ENCODE results near the gene STXBP2. TPM values are rescaled to one million over a fixed set of nuclear protein-coding genes. Genes with fewer than 3 reads are reported as not detected.

STXBP2 gene
- total RNA-seq, 2 donors from 2014 or later, result 256 to 274 TPM

DNA sequence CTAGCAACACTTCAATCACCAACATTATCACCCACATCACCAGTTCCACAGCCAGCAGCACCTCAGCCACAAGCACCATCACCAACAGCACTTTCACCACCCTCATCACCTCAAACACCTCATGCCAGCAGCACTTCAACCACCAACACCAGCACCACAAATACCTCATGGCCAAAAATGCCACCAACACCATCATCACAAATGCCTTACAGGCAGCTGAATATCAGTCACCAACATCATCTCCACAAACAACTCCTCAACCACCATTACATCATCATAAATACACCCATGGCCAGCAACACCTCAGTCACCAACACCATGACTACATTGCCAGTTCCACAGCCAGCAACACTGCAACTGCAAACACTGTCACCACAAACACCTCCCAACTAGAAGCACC lies 54.6 kb downstream of the STXBP2 start:
- no peaks in the 10 kb centered on the region for H3K4me1 Mint-ChIP-seq
- H3K27me3 Mint-ChIP-seq, result no peaks in the 10 kb centered on the region
- no peak overlapping the region for H3K4me3 Mint-ChIP-seq
- DNase-seq, result no peak
- H3K27ac Mint-ChIP-seq, result no peak overlapping the region
- H3K9me3 ChIP-seq (ENCODE audit: control insufficient read depth, low read length, poor library complexity, severe bottlenecking), result no peaks in the 10 kb centered on the region
- H3K36me3 Mint-ChIP-seq (ENCODE audit: low read depth), result no peaks in the 10 kb centered on the region
- ATAC-seq, result no peak

DNA sequence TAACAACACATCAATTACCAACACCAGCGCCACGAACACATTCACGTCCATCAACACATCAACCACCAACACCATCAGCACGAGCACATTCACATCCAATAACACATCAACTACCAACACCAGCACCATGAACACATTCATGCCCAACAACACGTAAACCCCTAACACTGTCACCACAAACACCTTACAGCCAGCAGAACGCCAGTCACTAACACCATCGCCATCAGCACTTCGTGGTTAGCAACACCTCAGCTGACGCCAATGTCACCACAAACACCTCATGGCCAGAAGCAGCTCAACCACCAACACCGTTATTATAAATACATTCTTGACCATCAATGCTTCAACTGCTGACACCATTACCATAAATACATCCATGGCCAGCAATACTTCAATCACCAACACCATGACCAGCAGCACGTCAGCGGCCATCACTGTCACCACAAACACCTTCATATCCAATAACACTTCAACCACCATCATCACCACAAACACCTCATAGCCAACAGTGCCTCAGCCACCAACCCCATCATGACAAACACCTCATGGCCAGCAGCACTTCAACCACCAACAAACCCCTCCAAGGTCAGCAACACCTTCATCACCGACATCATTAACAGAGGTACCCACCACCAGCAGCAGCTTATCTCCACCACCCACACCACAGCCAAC lies 55.6 kb downstream of the STXBP2 start:
- no peaks in the 10 kb centered on the region for H3K9me3 ChIP-seq (ENCODE audit: control insufficient read depth, low read length, poor library complexity, severe bottlenecking)
- H3K4me1 Mint-ChIP-seq, result no peaks in the 10 kb centered on the region
- peaks cover 3% of the 10 kb centered on the region for H3K27me3 Mint-ChIP-seq
- no peak overlapping the region for H3K27ac Mint-ChIP-seq
- no peak overlapping the region for H3K4me3 Mint-ChIP-seq
- no peaks in the 10 kb centered on the region for H3K36me3 Mint-ChIP-seq (ENCODE audit: low read depth)
- ATAC-seq (no peak), DNase-seq (no peak)

DNA sequence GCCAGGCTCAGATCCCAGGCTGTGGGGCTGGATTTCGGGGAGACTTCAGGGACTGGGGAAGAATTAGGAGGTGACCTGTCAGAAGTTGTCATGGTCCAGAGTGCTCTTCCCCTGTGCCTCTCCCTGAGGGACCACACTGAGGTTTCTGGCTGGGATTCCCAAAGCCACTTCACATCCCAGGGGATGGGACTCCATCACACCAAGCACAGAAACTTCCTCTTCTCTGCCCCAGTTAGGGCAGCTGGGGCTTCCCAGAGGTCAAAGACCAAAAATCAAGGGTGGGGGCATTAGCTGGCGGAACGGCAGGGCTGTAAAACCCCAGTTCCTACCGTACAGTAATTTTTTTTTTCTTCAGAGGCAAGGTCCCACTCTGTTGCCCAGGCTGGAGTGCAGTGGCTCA lies 57.6 kb downstream of the STXBP2 start:
- H3K9me3 ChIP-seq (ENCODE audit: control insufficient read depth, low read length, poor library complexity, severe bottlenecking), result no peaks in the 10 kb centered on the region
- Mint-ChIP-seq H3K36me3 (ENCODE audit: low read depth) (no peaks in the 10 kb centered on the region), H3K27ac (no peak overlapping the region), H3K27me3 (peaks cover 15% of the 10 kb centered on the region), H3K4me3 (no peak overlapping the region), H3K4me1 (peaks cover 4% of the 10 kb centered on the region)
- ATAC-seq (peak; percentile 37), DNase-seq (no peak)

Other genes starting within 250 kb of the STXBP2 start
- not detected for gene PEX11G, start 148.1 kb upstream of the STXBP2 start, total RNA-seq
- gene ZNF358, start 121.0 kb upstream of the STXBP2 start, total RNA-seq, result 1 to 10 TPM; 4.1 to 5.1 TPM
- 10 to 100 TPM; 11.4 to 17.0 TPM for gene MCOLN1, start 114.5 kb upstream of the STXBP2 start, total RNA-seq
- 10 to 100 TPM; 95.1 to 97.2 TPM for gene PNPLA6, start 101.4 kb upstream of the STXBP2 start, total RNA-seq
- gene CAMSAP3, start 41.2 kb upstream of the STXBP2 start, total RNA-seq, result under 1 TPM; 0.12 to 0.44 TPM
- 10 to 100 TPM; 56.3 to 70.1 TPM for gene XAB2, start 7.6 kb upstream of the STXBP2 start, total RNA-seq
- 100 to 1,000 TPM; 106 to 109 TPM for gene PET100, start 7.3 kb upstream of the STXBP2 start, total RNA-seq
- 1 to 10 TPM; 2.0 to 9.1 TPM for gene PCP2, start 3.4 kb upstream of the STXBP2 start, total RNA-seq
- not detected for gene RETN, start 31.9 kb downstream of the STXBP2 start, total RNA-seq
- under 1 TPM; 0.52 to 0.68 TPM for gene MCEMP1, start 40.0 kb downstream of the STXBP2 start, total RNA-seq
- 10 to 100 TPM; 55.5 to 69.8 TPM for gene TRAPPC5, start 43.7 kb downstream of the STXBP2 start, total RNA-seq
- 1 to 10 TPM in 1 of 2 donors, not detected in 1; 7.0 TPM for gene FCER2, start 65.0 kb downstream of the STXBP2 start, total RNA-seq
- not detected for gene CLEC4G, start 95.0 kb downstream of the STXBP2 start, total RNA-seq
- not detected for gene CD209, start 110.4 kb downstream of the STXBP2 start, total RNA-seq
- gene CLEC4M, start 126.1 kb downstream of the STXBP2 start, total RNA-seq, result under 1 TPM in 1 of 2 donors, not detected in 1; 0.17 TPM
- 10 to 100 TPM in 1 of 2 donors, 1 to 10 TPM in 1; 9.3 to 10.1 TPM for gene EVI5L, start 193.1 kb downstream of the STXBP2 start, total RNA-seq
- gene PRR36, start 237.3 kb downstream of the STXBP2 start, total RNA-seq, result under 1 TPM; 0.37 to 0.63 TPM